AG08395 (cell line): ENCODE results near the gene TSC2.
"Not testable (repeated sequence)": the region's sequence is repeated elsewhere in the genome, so short reads cannot be mapped to it uniquely, and the experiment has no call there.

Experiments
- DNase-seq: peaks from one replicate; pipeline ENCODE4 v3.0.0; 2012; ENCODE audit warnings: mixed read lengths, low spot score

The TSC2 gene

DNA sequence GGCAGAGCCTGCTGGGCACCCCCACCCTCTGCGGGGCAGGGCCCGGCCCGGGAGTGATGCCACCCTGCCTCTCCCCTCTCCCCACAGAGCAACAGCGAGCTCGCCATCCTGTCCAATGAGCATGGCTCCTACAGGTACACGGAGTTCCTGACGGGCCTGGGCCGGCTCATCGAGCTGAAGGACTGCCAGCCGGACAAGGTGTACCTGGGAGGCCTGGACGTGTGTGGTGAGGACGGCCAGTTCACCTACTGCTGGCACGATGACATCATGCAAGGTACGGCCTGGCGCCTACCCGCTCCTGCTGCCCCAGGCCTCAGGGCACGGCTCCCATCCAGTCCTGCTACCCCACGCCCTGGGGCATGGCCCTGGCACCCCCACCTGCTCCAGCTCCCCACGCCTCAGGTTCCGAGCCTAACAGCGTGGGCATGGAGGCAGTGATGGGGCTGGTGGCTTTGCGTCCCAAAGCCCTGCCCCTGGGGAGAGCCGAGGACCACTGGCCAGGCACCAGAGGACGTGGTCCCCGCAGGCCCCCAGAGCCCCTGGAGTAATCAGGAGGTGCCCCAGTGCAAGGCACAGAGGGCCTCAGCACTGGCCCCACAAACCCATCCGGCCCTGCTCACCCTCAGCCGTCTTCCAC, 38.4 kb downstream of the TSC2 start:
- no peak for DNase-seq

DNA sequence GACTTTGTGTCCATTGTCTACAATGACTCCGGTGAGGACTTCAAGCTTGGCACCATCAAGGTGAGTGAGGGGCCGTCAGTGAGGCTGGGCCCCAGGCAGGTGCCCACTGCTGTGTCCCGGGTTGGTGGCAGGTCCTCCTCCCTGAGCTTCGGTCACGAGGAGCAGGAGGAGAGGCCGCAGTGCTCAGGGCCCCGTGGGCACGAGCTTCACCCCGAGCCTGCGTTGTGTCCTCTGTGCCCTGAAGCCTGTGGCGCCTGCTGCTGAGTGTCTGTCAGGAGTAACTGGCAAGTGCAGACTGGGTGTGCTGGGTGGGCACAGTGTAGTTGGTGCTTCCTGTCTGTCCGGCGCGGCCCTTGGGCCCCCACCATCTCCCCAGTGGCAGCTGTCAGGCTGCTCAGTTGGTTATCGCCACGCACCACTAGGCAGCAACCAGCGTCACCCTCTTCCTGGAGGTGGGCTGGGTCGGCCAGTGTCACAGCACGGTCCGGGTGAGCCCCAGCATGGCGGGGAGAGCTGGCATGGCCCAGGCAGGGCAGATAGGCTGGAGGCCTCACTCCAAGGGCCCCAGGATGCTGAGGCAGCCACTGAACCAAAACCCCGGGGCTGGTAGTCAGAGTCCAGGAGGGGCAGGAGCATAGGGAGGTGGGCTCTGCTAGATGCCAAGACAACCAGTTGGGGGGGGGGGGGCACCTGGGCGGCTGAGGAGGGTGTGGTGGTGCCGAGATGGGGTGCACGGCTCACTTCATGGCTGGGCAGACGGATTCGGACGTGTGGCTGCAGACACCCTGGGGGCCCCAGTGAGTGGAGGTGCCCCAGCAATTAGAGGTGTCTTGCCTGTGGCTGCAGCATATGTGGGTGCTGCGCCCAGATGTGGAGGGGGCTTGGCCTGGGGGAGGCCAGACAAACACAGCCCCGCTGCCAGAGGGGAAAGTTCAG, 39.3 kb downstream of the TSC2 start:
- DNase-seq: no peak

DNA sequence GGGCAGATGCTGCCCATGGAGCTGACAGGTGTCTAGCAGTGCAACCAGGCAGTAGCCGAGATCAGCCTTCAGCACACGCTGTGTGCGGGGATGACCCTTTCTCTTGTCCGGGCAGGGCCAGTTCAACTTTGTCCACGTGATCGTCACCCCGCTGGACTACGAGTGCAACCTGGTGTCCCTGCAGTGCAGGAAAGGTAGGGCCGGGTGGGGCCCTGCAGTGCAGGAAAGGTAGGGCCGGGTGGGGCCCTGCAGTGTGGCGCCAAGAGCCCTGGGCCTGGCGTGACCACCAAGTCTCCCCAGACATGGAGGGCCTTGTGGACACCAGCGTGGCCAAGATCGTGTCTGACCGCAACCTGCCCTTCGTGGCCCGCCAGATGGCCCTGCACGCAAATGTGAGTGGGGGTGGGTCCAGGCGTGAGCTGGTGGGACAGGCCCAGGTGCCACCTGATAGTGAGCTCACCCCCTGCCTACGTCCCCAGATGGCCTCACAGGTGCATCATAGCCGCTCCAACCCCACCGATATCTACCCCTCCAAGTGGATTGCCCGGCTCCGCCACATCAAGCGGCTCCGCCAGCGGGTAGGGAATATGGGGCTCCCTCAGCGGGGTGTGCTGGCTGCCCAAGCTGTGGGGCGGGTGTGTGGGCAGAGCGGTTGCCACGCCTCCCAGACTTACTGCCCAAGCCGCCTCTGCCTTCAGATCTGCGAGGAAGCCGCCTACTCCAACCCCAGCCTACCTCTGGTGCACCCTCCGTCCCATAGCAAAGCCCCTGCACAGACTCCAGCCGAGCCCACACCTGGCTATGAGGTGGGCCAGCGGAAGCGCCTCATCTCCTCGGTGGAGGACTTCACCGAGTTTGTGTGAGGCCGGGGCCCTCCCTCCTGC, 40.2 kb downstream of the TSC2 start:
- DNase-seq: no peak

DNA sequence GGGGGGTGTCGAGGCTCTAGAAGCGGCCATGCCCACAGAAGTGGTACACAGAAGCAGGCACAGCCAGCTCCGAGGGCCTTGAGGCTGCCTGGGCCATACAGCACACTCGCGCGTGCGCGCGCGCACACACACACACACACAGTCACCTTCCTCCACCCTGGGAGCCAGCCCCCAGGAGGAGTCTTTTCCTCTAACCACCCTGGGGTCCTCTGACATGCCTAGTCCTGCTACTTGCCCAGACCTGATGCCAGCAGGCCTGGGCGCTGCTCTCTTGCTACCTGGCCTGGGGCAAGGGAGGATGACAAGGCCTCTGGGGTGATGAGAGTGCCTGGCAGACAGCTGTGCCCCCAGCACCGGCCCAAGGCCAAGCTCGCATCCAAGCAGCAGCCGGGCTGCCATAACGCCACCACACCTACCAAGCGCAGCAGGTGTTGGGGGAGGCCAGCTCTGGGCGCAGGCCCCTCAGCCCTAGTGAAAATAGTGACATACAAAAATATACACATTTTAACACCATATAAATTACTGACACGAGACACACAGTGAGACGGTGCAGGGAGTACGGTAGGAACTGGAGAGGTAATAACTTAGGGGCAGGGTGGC, 41.1 kb downstream of the TSC2 start:
- DNase-seq: no peak

DNA sequence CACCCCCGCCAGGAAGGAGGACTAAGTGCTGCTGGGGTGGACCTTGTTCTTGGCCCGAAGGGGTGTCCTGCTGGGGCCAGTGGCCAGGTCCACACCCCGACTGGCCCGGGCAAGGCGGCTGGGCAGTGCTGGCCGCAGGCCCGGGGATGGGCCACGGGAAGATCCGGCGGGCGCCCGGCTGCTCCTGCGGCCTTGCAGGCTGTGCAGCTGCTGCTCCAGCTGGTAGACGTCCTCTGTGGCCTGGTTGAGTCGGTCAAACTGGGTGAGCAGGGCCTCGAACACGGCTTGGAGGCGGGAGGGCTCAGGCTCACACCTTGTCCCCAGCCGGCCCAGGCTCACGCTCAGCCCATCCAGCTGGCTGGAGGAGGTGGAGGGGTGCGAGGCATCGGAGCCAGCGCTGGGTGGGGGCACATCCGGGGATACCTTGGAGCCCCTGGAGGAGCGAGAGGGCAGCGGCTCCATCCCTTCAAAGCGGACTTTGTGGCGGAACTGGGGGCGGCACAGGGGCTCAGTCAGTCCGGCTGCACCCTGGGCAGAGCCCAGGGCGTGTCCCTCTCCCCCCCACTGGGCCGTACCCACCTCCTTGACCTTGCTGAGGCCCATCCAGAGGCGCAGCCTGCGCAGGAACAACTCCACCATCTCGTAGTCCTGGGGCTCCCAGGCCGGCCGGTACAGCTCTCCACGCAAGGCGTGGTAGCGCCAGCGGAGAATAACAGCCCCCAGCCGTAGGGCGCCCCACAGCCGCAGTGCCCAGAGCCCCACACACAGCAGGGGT, 42.1 kb downstream of the TSC2 start:
- no peak for DNase-seq

DNA sequence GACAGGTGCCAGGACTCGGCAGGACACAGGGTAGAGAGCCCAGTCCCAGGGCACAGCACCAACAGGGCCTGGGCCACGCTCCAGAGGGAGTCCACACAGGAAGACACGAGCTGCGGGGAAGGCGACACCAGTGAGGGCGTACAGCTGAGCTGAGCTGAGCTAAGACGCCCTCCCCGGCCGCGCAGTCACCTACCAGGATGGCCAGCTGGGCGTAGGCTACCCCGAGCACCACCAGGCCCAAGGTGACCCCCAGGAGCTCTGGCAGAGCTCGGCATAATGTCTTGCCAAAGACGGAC, 42.6 kb downstream of the TSC2 start:
- DNase-seq: no peak

DNA sequence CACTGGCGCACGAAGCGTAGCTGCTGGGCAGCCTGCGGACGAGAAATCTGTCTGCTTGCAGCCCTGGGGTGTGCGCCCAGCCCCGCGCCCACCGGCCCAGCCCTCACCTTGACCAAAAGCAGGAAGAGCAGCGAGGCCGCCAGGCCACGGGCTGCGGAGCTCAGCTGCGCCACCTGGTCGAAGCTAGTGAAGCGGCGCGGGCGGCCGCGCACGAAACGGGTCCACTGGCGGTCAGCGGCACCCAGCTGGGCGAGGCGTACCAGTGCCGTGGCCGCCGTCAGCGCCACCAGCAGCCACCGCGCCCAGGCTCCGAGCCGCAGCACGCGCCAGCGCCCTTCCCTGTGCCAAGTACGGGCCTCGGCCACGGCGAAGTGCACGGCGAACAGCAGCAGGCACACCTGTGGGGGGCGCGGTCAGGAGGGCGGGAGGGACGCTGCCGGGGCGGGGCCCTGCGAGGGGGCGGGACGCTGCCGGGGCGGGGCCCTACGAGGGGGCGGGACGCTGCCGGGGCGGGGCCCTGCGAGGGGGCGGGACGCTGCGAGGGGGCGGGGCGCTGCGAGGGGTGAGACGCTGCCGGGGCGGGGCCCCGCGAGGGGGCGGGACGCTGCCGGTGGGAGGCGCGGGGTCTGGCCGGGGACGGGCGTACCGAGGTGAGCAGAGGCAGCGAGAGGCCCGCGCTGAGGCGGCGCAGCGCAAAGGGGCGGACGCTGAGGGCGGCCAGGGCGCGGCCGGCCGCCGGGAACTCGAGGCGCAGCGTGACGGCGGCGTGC, 43.2 kb downstream of the TSC2 start:
- peak; percentile 48 for DNase-seq

DNA sequence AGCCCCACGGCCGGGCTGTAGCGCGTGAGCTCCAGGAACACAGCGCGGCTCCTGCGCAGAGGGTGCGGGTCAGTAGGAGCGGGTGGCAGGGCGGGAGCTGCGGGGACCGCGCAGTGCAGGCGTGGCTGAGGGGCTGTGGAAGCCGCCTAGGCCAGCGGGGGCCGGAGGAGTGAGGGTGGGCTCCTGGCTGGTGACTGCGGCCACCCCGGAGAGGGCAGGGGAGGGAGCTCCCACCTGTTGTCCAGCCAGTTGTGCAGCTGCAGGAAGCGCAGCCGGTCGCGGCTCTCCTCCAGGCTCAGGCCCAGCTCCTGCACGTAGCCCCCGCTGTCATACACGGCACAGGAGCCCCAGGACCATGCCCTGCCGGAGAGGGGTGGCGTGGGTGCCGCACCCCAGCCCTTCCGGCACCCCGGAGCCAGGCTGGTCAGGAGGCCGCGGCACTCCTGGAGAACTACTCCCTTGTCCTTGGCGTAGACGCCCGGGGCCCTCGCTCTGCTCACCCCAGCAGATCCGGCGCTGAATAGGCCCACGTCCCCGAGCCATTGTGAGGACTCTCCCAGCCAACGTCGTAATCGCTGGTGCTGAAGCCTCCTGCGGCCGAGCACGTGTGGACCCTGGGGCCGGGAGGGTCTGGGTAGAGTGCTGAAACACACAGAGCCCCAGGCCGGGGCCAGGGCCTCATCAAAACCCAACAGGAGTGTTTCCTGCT, 43.9 kb downstream of the TSC2 start:
- no peak for DNase-seq

DNA sequence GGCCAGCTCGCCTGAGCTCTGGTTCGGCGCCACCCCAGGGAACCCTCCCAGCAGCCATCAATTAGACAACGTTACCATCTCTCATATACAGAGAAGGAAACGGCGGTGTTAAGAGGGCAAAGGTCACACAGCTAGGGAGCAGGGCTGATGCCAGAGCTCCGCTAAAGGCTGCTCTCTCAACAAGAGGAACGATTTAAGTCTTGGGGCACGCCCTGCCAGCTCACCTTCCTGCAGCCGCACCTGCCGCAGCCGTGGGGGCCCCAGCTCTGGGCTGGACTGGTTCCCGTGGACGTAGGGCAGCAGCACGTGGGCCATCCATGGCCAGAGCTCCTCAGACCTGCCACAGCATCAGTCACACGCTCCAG, 44.5 kb downstream of the TSC2 start:
- DNase-seq: no peak

DNA sequence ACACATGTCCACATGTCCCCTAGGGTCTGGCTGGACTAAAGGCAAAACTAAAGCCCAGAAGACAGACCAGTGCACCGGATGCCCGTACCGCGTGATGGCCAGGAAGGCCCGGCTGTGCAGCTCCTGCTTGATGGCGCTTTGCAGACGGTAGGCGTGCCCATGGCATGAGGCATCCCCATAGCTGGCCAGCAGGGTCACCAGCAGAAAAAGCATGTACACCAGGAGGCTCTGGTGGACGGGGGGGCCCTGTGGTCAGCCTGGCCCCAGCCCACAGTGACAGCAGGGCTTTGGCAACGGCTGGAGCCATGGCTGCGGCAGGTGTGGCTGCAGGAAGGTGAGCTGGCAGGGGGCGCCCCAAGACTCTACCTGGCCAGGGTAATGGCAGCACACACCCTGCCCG, 45.1 kb downstream of the TSC2 start:
- DNase-seq: no peak

DNA sequence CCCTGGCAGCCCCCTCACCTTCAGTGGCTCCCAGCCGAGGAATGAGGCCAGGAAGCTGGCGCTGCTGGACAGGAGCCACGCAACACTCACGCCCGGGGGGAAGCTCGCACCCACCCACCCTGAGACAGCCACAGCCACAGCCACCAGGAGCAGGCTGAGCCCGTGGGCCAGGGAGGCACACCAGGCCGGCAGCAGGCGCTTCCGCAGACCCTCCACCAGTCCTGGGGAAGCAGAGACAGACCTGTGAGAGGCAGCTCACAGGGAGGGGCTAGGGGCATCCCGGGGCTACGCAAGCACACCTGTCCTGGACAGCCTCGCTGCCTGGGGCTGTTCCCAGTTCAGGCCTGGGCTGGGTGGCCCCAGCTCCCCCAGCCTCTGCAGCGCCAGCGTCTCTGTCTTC, 46.0 kb downstream of the TSC2 start:
- no peak for DNase-seq

DNA sequence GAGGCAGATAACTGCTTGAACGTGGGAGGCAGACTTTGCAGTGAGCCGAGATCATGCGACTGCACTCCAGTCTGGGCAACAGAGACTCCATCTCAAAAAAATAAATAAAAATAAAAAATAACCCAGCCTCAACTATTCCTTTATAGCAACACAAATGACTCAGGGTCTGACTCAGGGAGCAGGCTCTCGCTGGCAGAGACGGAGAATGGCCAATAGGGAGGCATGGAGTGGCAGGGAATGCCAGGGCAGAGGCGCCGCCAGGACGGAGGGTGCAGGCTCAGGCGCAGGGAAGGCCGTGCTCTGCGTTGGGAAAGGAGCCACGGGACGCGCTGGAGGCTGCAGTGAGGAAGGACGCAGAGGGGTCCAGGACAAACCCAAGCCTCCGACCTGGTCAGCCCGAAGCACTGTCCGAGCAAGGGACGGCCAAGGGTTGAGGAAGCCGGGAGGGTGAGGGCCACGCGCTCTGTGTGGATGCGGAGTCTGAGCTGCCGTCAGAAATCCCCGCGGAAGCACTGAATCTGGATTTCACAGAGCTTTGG, 47.6 kb downstream of the TSC2 start:
- peak; percentile 61 for DNase-seq

DNA sequence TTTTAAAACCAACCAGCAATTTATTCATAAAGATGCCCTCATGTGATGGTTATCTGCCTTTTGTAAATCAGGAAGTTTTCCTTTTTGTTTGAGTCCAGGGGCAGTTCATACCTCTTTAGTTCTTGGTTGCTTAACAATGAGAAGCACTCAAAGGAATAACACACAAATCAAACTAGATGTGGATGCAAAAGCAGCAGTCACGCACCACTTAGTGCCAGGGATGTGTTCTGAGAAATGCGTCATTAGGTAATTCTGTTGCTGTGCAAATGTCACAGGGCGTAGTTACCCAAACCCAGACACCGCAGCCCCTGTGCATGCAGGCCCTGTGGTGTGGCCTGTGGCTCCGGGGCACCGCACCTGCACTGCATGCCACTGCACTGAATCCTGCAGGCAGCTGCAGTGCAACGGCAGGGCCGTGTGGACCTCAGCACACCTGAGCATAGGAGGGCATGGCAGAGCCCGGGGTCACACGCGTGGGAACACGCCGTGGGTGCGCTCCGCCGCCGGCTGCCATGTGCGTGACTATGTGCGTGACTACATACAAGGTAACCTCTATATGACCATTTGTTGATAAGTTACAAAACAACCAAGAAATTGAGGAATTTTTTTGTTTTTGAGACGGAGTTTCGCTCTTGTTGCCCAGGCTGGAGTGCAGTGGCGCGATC, 48.3 kb downstream of the TSC2 start:
- DNase-seq: no peak

DNA sequence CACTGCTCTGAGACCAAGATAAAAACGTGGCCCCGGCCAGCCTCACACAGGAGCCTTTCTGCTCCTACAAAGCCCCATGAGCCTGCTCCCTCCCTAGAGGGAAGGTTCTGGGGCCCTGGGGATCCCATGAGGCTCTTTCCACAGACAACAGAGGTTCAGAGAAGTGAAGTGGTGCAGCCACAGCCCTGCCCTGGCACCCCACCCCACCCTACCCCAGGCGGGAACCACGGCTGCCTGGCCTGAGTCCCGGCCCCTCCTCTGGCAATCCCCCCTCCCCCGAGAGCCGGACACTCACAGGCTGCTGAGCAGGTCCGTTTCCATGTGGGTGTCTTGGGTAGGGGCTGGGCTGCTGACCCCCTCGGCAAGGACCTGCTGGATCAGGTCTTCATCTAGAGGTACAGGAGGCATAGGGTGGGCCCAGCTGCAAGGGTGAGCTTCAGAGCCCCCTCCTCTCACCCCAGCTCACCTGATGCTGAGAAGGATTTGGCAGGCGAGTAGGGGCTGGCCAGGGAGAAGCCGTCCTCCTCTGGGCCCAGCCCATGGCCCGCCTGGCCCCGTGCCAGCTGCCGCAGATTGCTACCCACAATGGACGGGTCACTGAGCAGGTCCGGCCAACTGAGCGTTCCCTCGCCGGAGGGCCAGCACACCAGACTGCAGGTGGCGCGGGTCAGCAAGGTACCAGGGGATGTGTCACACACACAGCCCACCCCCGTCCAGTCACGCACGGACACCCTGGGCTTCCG, 49.2 kb downstream of the TSC2 start:
- DNase-seq: no peak

DNA sequence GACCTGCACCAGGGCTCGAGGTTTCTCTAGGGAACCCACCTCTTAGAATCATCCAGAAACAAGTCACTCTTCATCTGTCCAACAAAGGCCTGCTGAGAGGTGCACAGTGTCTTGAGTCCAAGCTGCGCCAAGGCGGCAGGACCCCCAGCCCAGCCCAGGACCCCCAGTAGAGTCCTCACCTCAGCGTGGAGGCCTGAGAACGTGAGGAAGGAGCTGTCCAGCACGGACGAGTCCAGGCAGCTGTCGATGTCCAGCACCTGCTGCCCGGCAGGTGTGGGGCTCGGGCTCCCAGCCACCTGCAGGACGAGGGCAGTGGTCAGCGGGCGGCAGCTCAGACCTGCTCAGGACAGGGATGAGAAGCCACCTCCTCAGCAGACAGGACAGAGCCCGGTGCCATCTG, 49.9 kb downstream of the TSC2 start:
- DNase-seq: not testable (repeated sequence)

DNA sequence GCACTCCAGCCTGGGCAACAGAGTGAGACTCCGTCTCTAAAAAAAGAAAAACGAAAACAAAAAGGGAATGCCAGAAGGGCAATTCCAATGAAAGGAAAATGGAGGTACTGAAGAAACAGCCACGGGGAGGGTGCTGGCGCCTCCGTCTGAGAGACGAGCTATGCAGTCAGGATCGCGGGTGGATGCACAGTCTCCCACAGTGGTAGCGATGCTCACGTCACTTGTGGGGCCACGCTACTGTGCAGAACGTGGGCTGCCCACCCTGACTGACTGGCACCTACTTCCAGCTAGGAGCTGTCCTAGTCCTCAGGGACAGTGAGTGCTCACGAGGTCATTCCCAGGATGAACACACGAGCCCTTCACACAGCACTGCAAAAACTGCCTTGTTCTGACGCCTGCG, 53.8 kb downstream of the TSC2 start:
- DNase-seq: not testable (repeated sequence)

DNA sequence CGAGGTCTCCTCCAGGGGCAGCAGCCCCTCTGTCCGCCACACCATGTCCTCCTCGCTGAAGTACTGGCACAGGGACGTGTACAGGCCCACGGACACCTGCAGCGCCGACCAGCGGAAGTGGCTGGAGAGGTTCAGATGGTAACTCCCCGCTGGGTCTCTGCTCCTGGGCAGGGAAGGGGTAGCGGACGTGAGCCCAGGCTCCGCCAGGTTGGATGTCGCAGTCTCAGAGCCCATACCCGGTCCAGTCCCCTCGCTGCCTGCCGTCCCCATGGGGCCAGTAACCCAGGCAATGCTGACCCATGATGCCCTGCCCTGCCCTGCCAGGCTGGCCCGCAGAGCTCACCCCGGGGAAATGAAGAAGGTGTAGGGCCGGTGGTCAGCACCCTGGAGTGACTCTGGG, 54.7 kb downstream of the TSC2 start:
- DNase-seq: no peak

DNA sequence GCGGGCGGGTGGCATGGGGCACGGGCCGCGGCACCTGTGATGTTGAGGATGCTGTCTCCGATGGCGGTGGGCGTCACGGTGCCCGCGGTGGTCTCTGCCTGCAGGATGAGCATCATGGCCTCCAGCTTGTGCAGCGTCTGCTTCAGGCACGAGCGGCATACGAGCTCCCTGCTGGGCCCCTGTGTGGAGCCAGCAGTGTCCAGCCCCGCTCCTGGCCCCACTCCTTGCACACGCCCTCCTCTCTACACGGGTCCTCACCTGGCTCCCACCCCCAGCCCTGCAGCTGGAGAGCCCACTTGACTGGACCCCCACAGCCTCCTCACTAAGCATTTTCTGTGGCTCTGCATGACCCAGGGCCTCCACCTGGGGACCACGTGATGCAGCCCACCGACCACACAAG, 56.7 kb downstream of the TSC2 start:
- not testable (repeated sequence) for DNase-seq

DNA sequence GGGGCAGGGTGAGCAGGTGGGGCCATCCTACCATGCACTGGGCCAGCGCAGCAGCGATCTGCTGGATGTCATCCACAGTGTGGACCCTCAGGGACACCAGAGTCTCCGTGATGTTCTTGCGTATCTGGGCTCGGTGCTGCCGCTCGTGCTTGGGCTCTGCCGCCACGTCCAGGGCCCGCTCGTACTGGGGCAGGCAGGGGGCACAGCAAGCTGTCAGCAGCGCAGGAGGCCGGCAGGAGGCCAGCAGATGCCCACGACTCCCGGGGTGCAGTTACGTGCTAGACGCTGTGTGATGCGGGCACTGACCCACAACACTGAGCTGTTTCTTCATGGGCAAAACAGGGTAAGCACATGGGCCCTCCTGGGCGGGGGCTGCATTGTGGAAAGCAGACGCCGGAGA, 57.5 kb downstream of the TSC2 start:
- not testable (repeated sequence) for DNase-seq
